T-helper 22 cell (primary cell): ENCODE measurements around the gene TTC32.
"Not testable (repeated sequence)": the region's sequence is repeated elsewhere in the genome, so short reads cannot be mapped to it uniquely, and the experiment has no call there.

ENCODE experiments used
- DNase-seq: peaks from one replicate; pipeline ENCODE4 v3.0.0-alpha.2; 2020; ENCODE audit warnings: low read depth

Gene TTC32

DNA sequence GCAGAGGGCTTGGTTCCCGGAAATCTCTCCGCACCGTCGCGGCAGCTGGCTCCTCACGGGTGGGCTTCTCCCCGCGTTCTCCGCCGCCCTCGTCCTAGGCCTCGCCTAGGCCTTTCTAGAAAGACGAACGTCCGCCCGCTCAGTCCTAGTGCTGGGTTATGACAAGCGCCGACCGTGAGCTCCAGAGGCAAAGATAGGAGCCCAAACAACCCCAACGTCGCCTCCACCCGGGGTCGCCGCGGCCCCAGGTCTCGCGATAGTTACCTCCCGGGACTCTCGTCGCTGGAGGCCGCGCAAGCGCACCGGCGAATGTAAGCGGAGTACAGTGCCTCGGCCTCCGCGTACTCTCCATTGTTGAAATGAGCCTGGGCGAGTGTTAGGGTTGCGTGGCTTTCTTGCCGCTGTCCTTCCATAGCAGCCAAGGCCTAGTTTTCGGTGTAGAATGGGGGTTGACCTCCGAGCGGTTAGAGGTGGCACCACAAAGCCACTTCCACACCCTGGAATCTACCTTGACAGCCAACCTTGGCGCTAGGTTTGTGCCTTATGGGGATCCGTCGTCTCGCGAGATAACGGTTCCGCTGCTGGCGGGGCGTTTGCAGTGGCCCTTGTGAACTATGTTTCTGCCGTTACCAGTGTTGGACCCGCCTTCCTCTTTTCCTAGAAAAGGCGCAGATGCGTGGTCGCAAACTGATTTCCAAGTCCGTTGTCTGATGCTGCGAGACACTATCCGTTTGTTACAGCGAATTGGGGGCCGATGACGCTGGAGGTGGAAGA is at the start of gene TTC32:
TSS of gene TTC32 (minus strand) at position 542 of the 774 bp plus-strand sequence. CDS start at position 413, 129 bp downstream.
- peak; percentile 88 for DNase-seq

DNA sequence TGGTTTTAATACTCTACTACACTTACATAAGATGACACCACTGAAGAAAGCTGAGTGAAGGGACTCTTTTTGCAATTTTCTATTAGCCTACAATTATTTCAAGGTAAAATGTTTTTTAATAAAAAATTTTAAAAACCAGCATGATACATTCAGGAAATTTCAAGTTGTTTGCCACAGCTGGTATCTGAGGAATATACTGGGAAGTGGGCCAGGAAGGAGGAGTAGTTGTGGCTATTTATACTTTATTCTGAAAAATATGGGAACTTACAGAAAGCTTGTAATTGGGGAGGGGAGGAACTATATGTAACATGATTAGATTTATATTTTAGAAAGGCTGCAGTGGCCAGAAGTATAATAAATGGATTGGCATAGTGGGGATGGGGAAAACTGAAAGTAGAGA is 47.3 kb upstream of the TTC32 start:
- DNase-seq, result no peak

DNA sequence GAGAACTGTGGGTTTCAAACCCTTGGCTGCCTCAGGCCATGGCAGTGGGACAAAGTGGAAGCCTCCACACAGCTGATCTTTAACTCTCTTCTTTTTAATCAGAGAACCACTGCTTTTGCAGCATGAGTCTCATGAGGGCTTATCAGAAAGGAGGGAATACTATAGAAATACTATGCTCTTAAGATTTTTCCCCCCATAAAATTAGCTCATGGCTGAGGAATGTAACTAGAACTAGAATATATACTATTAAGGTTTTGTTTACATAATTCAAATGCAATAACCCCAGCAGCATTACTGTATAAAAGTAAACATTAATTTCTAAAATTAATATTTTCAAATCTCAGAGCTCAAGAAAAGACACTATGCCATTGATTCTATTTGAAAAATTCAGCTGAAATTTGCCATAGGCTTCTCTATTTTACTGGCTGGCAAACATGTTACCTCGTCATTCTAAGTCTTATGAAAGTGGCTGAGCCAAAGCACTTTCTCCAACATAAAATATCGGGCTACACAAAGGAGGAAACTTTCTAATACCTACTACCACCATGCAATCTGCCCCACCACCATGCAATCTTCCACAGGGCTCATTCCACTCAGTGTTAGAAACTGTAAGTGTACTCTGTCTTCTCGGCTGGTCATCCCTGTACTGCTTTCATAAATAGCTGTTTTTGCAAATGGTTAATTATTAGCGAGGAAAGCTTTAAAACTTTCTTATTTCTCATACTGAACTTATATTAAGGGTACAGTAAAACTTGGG is 45.6 kb upstream of the TTC32 start:
- no peak for DNase-seq

DNA sequence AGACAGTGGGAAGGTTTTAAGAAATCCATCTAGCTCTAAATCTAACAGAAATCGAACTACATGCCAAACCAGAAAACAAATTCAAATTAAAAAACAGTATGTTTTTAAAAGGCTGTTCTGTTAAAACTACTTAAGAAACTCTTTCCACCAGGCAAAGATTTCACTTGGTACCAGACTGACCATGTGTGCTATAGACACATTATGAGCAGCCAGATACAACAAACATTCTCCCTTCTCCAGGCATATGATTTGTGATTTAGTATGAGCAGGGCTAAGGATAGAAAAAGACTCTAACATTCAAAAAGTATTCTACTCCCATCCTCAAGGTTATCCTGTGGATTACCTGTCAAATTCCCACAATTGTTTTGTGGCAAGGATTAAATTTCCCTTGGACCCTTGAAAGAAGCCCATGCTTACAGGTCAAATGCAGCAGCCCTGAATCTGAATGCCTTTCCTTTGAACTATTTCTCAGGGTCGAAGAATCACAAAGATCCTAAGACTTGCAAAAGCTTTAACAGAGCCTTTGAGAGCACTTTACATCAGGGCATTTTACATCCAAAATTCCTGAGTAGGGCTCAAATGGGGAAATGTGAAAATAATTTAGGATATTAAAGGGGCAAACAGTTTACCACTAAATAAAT is 42.5 kb upstream of the TTC32 start:
- DNase-seq, result no peak

DNA sequence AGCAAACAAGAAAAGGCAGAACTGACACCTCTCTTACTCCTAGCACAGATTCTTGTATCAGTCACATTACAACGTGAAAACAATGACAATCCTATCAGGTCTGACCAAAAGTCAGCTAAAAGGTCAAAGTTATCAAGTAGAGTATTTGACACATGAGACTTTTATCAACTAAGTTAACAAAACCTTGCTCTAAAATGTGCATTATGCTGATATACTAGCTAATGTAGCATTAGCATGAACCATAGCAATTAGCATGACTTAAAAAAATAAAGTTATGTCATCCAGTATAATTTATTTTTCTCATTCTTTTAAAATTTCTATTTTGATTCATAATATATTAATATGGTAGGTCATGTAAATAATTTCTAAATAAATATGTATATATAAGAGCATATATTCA is 41.4 kb upstream of the TTC32 start:
- no peak for DNase-seq

DNA sequence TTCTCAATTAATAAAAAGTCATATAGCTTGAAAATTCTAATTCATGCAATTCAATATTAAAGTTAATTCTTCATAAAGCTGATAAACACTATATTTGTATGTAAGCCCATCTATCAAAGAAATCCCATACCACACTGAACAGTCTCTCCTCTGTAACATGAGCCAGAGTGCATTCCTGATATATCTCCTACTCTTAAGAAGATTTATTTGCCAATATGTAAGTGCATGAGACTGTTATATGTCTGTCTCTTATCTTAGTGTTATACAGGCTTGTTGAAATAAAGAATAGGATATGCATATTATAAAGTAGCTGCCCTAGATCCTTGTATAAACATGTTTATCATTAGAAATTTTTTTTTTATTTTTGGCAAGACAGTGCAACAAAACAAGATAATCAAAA is 40.4 kb upstream of the TTC32 start:
- no peak for DNase-seq

DNA sequence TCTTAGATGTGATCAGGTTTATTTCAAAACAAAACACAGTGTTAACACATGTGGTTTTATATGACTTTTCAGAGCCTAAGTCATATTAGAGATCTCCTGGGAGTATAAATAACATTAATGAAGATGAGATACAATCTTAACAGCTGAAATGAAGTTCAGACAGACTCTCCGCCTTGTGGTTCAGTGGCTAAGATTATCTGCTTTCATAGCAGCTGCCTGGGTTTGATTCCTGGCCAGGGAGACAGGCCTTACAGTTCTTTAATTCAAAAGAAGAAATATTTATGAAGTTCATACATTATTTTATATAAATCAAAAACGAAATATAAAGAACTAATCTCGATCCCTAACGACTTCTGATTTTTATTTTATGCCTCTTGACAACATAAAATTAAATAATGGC is 35.2 kb upstream of the TTC32 start:
- DNase-seq, result no peak

DNA sequence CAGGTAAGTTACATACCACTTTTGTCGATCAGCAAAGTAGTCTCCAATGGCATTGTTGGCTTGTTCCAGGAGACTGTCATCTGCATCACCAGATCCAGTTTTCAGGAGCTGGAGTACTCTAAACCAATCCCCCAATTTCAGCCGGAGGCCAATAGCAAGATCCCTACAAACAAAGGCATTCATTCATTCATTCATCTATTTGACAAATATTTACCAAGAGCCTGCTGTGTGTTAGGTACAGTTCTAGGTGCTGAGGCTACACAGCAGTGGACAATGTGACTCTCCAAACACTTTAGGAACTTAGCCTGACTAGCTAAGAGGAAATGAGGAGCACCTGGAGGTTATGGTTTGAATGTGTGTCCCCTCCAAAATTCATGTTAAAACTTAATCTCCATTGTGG is 34.4 kb upstream of the TTC32 start:
- no peak for DNase-seq

DNA sequence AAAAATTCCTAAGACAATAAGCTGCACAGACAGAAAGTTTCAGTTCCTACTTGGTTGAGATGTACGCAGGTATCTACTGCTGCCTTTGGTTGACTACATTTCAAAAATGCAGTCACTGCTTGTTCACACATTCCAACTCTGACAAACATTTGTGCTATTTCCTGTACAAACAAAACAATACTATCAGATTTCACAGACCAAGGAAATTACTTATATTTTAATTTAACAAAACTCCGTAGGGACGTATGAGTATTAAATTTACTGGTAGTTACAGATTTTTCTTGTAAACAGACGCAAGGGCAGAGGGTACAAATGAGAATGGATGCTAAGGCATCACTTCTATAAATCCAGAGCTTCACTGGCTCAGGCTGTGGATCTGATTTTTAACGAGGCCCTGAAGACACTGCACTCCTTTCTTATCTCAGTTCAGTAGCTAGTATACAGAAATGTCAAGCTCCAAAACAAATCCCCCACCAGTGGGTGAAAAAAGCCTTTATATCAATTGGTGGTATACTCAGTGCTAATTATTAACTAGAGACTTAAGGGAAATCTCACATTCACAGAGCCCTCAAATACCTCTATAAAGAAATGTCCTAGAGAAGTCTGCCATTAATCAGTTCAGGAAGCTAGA is 31.7 kb upstream of the TTC32 start:
- DNase-seq, result no peak

DNA sequence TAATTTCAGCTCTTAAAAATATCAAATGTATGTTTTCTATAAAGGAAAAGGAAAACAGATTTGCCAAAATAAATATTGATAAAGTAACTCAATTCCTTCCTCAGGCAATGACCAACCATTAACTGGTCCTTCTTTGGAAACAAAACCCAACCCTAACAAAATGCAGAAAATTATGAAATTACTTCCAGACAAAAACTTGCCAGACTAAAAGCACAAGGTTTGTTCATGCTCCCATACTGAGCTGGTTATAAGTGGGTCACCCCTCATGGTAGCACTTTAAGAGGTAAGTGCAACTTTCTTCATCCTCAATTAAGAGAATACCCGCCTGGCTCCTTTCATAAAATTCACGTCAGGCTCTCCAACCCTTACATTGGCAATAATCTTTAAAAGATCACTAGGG is 31.1 kb upstream of the TTC32 start:
- no peak for DNase-seq

DNA sequence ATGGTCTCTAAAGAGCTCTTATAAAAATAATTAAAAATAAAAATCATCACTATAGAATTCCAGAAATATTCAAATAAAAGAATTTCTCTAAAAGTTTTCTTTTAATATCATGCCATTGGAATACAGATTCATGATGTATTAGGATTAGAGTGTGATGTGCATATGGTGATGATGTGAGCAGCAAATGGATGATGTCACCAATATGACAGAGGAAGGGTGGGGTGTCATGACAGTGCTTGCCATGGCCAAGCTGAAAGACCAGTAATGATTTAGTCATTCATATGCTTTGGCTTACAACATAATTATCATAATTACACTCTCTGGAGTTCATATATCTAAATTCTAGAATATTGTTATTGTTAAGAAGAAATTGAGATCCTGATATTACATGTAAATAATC is 27.4 kb upstream of the TTC32 start:
- no peak for DNase-seq

DNA sequence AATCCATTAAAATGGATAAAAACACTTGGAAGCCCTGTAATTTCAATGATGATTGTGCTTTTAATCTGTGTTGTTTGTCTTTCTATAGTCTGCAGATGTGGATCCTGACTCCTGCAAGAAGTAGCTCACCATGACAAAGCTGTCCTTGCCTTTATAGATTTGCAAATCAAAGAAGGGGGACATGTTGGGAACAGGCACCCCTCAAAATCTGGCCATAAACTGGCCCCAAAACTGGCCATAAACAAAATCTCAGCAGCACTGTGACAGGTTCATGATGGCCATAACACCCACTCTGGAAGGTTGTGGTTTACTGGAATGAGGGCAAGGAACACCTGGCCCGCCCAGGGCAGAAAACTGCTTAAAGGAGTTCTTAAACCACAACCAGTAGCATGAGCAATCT is 26.0 kb upstream of the TTC32 start:
- DNase-seq, result not testable (repeated sequence)

DNA sequence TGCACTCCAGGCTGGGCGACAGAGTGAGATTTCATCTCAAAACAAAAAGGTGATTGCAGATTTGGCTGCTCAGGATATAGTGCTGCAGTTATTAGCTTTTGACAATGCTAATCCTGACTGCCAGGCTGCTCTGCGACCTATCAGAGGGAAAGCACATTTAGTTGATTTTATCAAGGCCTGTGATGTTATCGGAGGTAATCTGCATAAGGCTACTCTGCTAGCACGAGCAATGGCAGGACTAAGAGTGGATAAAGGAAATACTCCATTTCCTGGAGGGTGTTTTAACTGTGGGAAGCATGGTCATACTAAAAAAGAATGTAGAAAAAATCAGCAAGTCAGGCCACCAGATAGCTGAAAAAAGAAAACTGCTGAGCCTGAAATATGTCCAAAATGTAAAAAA is 22.7 kb upstream of the TTC32 start:
- DNase-seq, result not testable (repeated sequence)

DNA sequence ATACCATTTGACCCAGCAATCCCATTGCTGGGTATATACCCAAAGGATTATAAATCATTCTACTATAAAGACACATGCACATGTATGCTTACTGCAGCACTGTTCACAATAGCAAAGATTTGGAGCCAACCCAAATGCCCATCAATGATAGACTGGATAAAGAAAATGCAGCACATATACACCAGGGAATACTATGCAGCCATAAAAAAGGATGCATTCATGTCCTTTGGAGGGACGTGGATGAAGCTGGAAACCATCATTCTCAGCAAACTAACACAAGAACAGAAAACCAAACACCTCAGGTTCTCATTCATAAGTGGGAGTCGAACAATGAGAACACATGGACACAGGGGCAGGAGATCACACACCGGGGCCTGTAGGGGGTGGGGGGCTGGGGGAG is 20.4 kb upstream of the TTC32 start:
- not testable (repeated sequence) for DNase-seq

DNA sequence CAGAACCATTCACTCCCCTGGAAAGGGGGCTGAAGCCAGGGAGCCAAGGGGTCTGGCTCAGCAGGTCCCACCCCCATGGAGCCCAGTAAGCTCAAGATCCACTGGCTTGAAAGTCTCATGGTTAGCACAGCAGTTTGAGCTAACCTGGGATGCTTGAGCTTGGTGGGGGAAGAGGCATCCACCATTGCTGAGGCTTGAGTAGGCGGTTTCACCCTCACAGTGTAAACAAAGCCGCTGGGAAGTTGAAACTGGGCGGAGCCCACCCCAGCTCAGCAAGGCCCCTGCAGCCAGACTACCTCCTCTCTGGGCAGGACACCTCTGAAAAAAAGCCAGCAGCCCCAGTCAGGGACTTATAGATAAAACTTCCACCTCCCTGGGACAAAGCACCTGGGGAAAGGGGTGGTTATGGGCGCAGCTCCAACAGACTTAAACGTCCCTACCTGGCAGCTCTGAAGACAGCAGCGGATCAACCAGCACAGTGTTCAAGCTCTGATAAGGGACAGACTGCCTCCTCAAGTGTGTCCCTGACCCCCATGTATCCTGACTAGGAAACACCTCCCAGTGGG is 14.7 kb upstream of the TTC32 start:
- no peak for DNase-seq

DNA sequence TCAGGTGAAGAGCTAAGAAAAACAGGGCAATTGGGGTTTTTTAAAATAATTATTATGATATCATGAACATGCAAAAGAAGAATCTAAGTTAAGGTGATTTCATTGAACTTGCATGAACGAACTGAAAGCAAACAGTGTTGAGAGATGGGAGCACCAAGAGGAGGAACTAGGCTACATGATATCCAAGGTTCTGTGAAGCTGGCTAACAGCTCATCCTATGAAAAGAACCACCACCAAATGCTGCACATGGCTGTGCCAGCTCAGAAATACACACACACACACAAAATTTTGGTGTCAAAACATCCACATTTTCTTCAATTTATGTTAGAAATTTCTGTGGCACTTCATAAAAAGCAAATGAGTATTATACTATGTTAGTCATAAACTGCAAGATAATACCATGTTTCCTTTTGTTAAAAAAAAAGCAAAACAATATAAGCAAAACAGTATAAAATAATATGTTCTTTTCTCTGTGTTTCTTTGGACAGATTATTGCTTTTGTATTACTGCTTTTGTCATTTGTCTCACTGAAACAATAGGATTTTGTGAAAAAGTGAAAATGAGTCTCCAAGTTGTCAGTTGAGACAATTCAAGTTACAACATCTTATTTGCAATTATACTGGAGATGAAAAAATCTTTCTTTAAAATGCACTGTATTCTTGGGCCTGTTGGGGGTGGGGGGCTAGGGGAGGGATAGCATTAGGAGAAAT is 12.6 kb upstream of the TTC32 start:
- no peak for DNase-seq

DNA sequence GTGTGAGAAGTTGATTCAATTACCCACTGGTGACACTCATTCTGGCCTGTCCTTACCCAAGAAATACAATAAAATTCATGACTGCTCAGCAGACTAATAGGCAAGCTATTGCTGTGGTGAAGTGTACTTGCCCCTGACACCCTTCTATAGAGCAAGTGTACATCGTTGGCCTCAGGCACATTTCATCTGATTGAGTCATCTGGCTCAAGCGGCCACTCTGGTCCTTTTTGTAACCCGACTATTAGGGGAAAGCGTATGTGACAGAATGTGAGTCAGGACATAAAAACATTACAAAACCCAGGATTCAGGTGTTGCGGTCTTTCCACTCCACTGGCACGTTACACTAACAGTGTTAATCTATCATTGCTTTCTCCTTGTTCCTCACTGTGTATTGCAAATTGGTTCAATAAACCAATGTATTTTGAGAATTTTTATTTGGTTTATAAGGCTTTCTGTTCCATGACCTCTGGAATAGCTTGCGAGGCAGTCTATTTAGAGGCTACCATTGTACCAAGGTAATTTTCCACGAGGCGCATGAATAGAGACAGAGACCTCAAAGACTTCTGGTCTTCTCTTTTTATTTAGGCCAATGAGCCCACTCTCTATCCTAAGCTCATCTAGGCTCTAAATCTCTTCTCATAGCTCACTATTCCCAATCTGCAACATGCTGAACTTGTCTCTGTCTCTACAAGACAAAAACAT is 10.2 kb upstream of the TTC32 start:
- DNase-seq, result no peak

DNA sequence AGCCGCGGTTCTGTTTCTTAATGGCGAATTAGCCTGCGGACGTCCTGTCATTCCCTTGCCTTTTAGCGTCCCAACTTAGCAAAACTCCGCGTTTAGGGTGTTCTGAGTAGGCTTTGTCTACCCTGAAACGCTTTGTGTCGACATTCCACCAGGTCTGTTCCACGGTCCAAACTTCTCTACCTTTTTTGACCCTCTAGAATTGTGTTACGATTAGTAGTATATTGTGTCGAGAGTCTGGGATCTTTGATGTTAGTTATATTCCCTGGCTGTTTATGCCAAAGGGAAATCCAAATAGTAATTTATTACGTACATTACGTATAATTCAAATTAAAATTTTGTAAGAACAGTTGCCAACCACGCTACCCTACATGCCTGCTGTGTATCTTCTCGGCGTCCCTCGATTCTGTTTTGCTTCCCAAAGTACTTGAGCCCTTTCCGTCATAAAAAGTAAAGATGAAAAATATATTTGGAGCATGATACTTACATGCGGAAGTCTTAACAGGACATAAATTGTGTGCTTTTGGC is 495 bp upstream of the TTC32 start:
- DNase-seq, result no peak

DNA sequence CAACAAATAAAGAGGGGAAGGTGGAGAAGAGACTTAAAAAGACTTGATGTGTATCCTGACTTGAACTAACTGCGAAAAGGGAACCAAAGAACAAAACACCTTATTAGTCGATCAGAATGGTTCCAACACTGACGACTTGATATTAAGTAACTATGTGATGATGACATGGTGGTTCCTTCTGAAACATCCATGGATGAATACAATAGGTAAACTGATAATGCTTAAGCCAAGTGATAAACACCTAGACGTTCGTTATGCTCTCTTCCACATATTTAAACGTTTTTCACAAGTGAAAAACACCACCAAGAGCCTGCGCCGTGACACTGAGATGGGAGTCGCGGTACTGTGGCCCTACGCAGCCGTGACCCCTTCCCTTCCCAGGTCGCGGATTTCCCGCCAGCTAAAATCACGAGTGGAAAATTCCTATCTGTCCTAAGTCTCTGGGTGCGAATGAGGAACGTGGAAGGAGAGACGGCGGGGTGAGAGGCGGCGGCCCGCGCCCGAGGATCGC is 797 bp downstream of the TTC32 start:
- DNase-seq, result no peak
